CD4-positive, alpha-beta memory T cell (primary cell): Measurements from ENCODE around the gene SLC7A14. TPM values are rescaled to one million over a fixed set of nuclear protein-coding genes. Genes with fewer than 3 reads are reported as not detected.

Source experiments
- CTCF ChIA-PET: fragments of 350-600 bp; sonication (Branson Sonifier 250); formaldehyde crosslinking; loops from one replicate; lab custom pipeline; 2021; ENCODE audit warnings: inconsistent platforms; ENCODE audit not compliant: partially characterized antibody; lab: Charles Lee
- POLR2A ChIA-PET: fragments of 350-600 bp; sonication (Branson Sonifier 250); formaldehyde crosslinking; loops from one replicate; lab custom pipeline; 2021; ENCODE audit not compliant: partially characterized antibody; lab: Charles Lee
- DNase-seq, 5 donors: peaks; one replicate each; pipeline versions ENCODE4 v3.0.0 to v3.0.0-alpha.2; 2020 to 2022; ENCODE audit warnings: mixed read lengths in 1 of 5
- H3K27ac ChIP-seq: one replicate; pipeline ENCODE4 v1.7.0; 2013; ENCODE audit warnings: low read depth, low read length
- H3K27me3 ChIP-seq: 2 replicates; pipeline ENCODE4 v1.7.0; 2013; ENCODE audit warnings: mild to moderate bottlenecking, low read length, moderate library complexity; ENCODE audit not compliant: insufficient read depth
- H3K36me3 ChIP-seq: 2 replicates; pipeline ENCODE4 v1.7.0; 2013; ENCODE audit warnings: mild to moderate bottlenecking, low read length, moderate library complexity; ENCODE audit not compliant: insufficient read depth
- H3K4me1 ChIP-seq: 2 replicates; pipeline ENCODE4 v1.7.0; 2013; ENCODE audit warnings: mild to moderate bottlenecking, low read length, moderate library complexity; ENCODE audit not compliant: insufficient read depth
- H3K4me3 ChIP-seq, 2 donors: one replicate each; pipeline ENCODE4 v1.7.0; 2013; ENCODE audit warnings: low read length in 2 of 2, mild to moderate bottlenecking in 1 of 2
- H3K9me3 ChIP-seq, 2 donors: one replicate each; pipeline ENCODE4 v1.7.0; 2013; ENCODE audit warnings: low read length in 2 of 2, control low read depth in 1 of 2; ENCODE audit not compliant: control insufficient read depth in 1 of 2
- H3K27ac Mint-ChIP-seq, 7 donors: one replicate each; pipeline ENCODE4 v1.8.0; 2020 to 2021; ENCODE audit warnings: mixed read lengths in 7 of 7, mild to moderate bottlenecking in 6 of 7, inconsistent platforms in 3 of 7, moderate library complexity in 3 of 7
- H3K27me3 Mint-ChIP-seq, 2 donors: one replicate each; pipeline ENCODE4 v1.8.0; 2020 to 2021; ENCODE audit warnings: mixed read lengths in 2 of 2
- H3K36me3 Mint-ChIP-seq, 2 donors: one replicate each; pipeline ENCODE4 v1.8.0; 2020 to 2021; ENCODE audit warnings: mixed read lengths in 2 of 2, inconsistent platforms in 1 of 2, mild to moderate bottlenecking in 1 of 2
- H3K4me1 Mint-ChIP-seq, 4 donors: one replicate each; pipeline ENCODE4 v1.8.0; 2020 to 2021; ENCODE audit warnings: mixed read lengths in 4 of 4, mild to moderate bottlenecking in 1 of 4
- H3K4me3 Mint-ChIP-seq, 8 donors: one replicate each; pipeline ENCODE4 v1.8.0; 2020 to 2021; ENCODE audit warnings: mixed read lengths in 8 of 8, mild to moderate bottlenecking in 7 of 8, moderate library complexity in 6 of 8, inconsistent platforms in 3 of 8
- H3K9me3 Mint-ChIP-seq, 8 donors: one replicate each; pipeline ENCODE4 v1.8.0; 2020 to 2021; ENCODE audit warnings: mixed read lengths in 8 of 8, mild to moderate bottlenecking in 5 of 8, inconsistent platforms in 3 of 8, moderate library complexity in 1 of 8
- intact Hi-C: fragments of 100-400 bp; cut with micrococcal nuclease; formaldehyde crosslinking; loops from one replicate; pipeline ENCODE4 v1.15.1; 2023
- polyA plus RNA-seq, 2 donors: library from polyadenylated mRNA; unstranded; fragments of 300-500 nt; fragmentation: Illumina TruSeq; gene quantifications; one replicate each; pipeline ENCODE4 v1.2.3, GENCODE V29; 2021
- total RNA-seq, 2 experiments: library from RNA; stranded (reverse); gene quantifications; one replicate each; pipeline ENCODE4 v1.2.3, GENCODE V29; 2021

Gene SLC7A14
- total and polyA plus RNA-seq, 4 experiments from 2014 or later: not detected

GRCh38 chr3:170523248-170523647 lies 62.6 kb downstream of the SLC7A14 start:
- Mint-ChIP-seq H3K9me3 (no peaks in the 10 kb centered on the region), H3K27me3 (peaks cover 2 to 6% of the 10 kb centered on the region in 2 donors), H3K4me3 (no peak overlapping the region), H3K4me1 (no peaks in the 10 kb centered on the region), H3K36me3 (no peaks in the 10 kb centered on the region), H3K27ac (no peak overlapping the region)
- Histone ChIP-seq H3K27me3 (no peaks in the 10 kb centered on the region), H3K9me3 (no peaks in the 10 kb centered on the region), H3K27ac (no peak overlapping the region), H3K4me3 (no peak overlapping the region), H3K4me1 (no peaks in the 10 kb centered on the region), H3K36me3 (no peaks in the 10 kb centered on the region)
- ChIA-PET POLR2A (no interaction called here), CTCF (no interaction called here)
- intact Hi-C loops: no loop called here
- no peak for DNase-seq

GRCh38 chr3:170522201-170522600 lies 63.7 kb downstream of the SLC7A14 start:
- H3K27ac ChIP-seq: no peak overlapping the region
- no peaks in the 10 kb centered on the region for H3K4me1 Mint-ChIP-seq
- H3K4me3 ChIP-seq: no peak overlapping the region
- no peak for DNase-seq
- H3K27ac Mint-ChIP-seq: no peak overlapping the region
- no peaks in the 10 kb centered on the region for H3K9me3 Mint-ChIP-seq
- CTCF ChIA-PET: no interaction called here
- POLR2A ChIA-PET: no interaction called here
- H3K36me3 Mint-ChIP-seq: no peaks in the 10 kb centered on the region
- H3K9me3 ChIP-seq: no peaks in the 10 kb centered on the region
- H3K36me3 ChIP-seq: no peaks in the 10 kb centered on the region
- no peaks in the 10 kb centered on the region for H3K4me1 ChIP-seq
- no peak overlapping the region for H3K4me3 Mint-ChIP-seq
- peaks cover 4 to 6% of the 10 kb centered on the region in 2 donors for H3K27me3 Mint-ChIP-seq
- intact Hi-C loops: no loop called here
- H3K27me3 ChIP-seq: no peaks in the 10 kb centered on the region

- Mint-ChIP-seq H3K4me1 (peaks cover 0 to 1% (median 0%) of the 10 kb centered on the region in 4 donors), H3K4me3 (no peak overlapping the region)
Measured at GRCh38 chr3:170520996-170521395, 64.9 kb downstream of the SLC7A14 start.

GRCh38 chr3:170517242-170517945 lies 68.5 kb downstream of the SLC7A14 start:
- H3K27ac ChIP-seq: no peak overlapping the region
- Mint-ChIP-seq H3K27me3 (peaks cover 6 to 13% of the 10 kb centered on the region in 2 donors), H3K4me3 (no peak overlapping the region), H3K36me3 (no peaks in the 10 kb centered on the region), H3K27ac (no peak overlapping the region), H3K9me3 (no peaks in the 10 kb centered on the region), H3K4me1 (peaks cover 0 to 1% (median 0%) of the 10 kb centered on the region in 4 donors)
- DNase-seq: no peak
- no peaks in the 10 kb centered on the region for H3K36me3 ChIP-seq
- ChIA-PET CTCF (interaction anchor here (0.5 kb wide), 1 partner anchor 1205 kb away, joined by 3 read pairs; no protein-coding TSS in a partner anchor), POLR2A (no interaction called here)
- no peaks in the 10 kb centered on the region for H3K9me3 ChIP-seq
- no peaks in the 10 kb centered on the region for H3K4me1 ChIP-seq
- no peaks in the 10 kb centered on the region for H3K27me3 ChIP-seq
- no peak overlapping the region for H3K4me3 ChIP-seq
- intact Hi-C loops: no loop called here

More at GRCh38 chr3:170520996-170521395, 64.9 kb downstream of the SLC7A14 start:
- intact Hi-C loops: no loop called here
- Mint-ChIP-seq H3K9me3 (no peaks in the 10 kb centered on the region), H3K27ac (no peak overlapping the region), H3K36me3 (no peaks in the 10 kb centered on the region), H3K27me3 (peaks cover 4 to 6% of the 10 kb centered on the region in 2 donors)
- no peaks in the 10 kb centered on the region for H3K27me3 ChIP-seq
- no peak overlapping the region for H3K27ac ChIP-seq
- ChIA-PET CTCF (no interaction called here), POLR2A (no interaction called here)
- H3K36me3 ChIP-seq: no peaks in the 10 kb centered on the region
- no peaks in the 10 kb centered on the region for H3K4me1 ChIP-seq
- H3K9me3 ChIP-seq: no peaks in the 10 kb centered on the region
- no peak overlapping the region for H3K4me3 ChIP-seq
- no peak for DNase-seq

DNA sequence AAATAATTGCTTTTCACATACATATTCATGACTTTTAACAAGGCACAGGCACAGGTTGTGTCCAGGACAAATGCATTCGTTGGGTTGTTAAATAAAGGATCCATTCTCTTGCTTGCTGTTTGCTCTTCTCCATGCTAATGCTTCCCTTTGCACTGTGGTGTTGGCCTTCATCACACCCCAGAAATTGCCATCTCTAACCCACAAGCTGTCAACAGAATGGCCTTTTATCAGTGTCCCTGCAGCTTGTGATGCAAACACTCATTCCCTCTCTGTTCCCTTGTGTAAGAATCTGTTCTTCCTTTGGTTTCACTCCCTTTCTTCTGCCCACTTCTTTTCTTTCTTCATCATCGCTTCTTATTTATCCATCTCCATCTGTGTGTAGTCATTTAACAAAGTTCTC lies 72.2 kb downstream of the SLC7A14 start:
- ChIA-PET CTCF (interaction anchor here (1.3 kb wide), 1 partner anchor 39 kb away, joined by 3 read pairs; no protein-coding TSS in a partner anchor), POLR2A (interaction anchor here (0.5 kb wide), 1 partner anchor 301 kb away, joined by 4 read pairs; no protein-coding TSS in a partner anchor)
- Histone ChIP-seq H3K4me3 (no peak overlapping the region), H3K36me3 (no peaks in the 10 kb centered on the region), H3K4me1 (no peaks in the 10 kb centered on the region), H3K27ac (no peak overlapping the region), H3K27me3 (no peaks in the 10 kb centered on the region), H3K9me3 (no peaks in the 10 kb centered on the region)
- Mint-ChIP-seq H3K27me3 (peaks cover 6 to 21% of the 10 kb centered on the region in 2 donors), H3K36me3 (no peaks in the 10 kb centered on the region), H3K4me1 (peaks cover 0 to 1% (median 0%) of the 10 kb centered on the region in 4 donors), H3K9me3 (no peaks in the 10 kb centered on the region), H3K4me3 (no peak overlapping the region), H3K27ac (no peak overlapping the region)
- intact Hi-C loops: no loop called here
- DNase-seq: no peak

DNA sequence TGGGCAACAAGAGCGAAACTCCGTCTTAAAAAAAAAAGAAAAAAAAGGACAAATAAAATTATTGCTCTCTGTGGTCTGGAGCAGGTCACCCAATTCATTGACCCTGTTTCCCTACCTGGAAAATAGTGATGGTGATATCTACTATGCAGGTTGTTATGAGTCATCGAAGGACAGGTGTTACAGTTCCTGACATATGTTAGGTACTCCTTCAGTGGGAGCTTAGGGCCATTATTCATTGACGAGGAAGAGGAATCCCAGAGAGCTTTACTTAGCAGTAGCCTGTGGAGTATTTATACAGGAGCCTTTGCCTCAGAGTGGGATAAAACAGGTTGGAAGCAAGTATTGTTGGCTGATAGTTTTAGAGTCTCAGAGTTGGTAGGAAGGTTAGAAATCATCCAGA lies 74.5 kb downstream of the SLC7A14 start:
- ChIA-PET CTCF (no interaction called here), POLR2A (no interaction called here)
- Histone ChIP-seq H3K36me3 (no peaks in the 10 kb centered on the region), H3K4me3 (no peak overlapping the region), H3K27me3 (no peaks in the 10 kb centered on the region), H3K27ac (no peak overlapping the region), H3K4me1 (no peaks in the 10 kb centered on the region), H3K9me3 (no peaks in the 10 kb centered on the region)
- Mint-ChIP-seq H3K27me3 (peaks cover 8 to 22% of the 10 kb centered on the region in 2 donors), H3K27ac (no peak overlapping the region), H3K4me3 (no peak overlapping the region), H3K4me1 (peaks cover 0 to 1% (median 0%) of the 10 kb centered on the region in 4 donors), H3K9me3 (no peaks in the 10 kb centered on the region), H3K36me3 (no peaks in the 10 kb centered on the region)
- intact Hi-C loops: no loop called here
- DNase-seq: no peak

GRCh38 chr3:170508839-170509238 lies 77.0 kb downstream of the SLC7A14 start:
- no peak overlapping the region for H3K27ac ChIP-seq
- H3K9me3 ChIP-seq: no peaks in the 10 kb centered on the region
- intact Hi-C loops: no loop called here
- no peaks in the 10 kb centered on the region for H3K36me3 ChIP-seq
- no peak overlapping the region for H3K4me3 Mint-ChIP-seq
- POLR2A ChIA-PET: no interaction called here
- no peak overlapping the region for H3K27ac Mint-ChIP-seq
- no peaks in the 10 kb centered on the region for H3K36me3 Mint-ChIP-seq
- CTCF ChIA-PET: interaction anchor here (1.3 kb wide), 1 partner anchor 10 kb away, joined by 3 read pairs; no protein-coding TSS in a partner anchor
- H3K4me1 Mint-ChIP-seq: no peaks in the 10 kb centered on the region
- DNase-seq: no peak
- no peaks in the 10 kb centered on the region for H3K4me1 ChIP-seq
- no peaks in the 10 kb centered on the region for H3K27me3 ChIP-seq
- no peak overlapping the region for H3K4me3 ChIP-seq
- no peaks in the 10 kb centered on the region for H3K9me3 Mint-ChIP-seq
- H3K27me3 Mint-ChIP-seq: peaks cover 8 to 18% of the 10 kb centered on the region in 2 donors
